Transverse colon (tissue), 4 donors: ENCODE results near the gene MTSS2. TPM values are rescaled to one million over a fixed set of nuclear protein-coding genes. Genes with fewer than 3 reads are reported as not detected.

Source experiments
- DNase-seq: peaks from one replicate; pipeline ENCODE4 v3.0.0-alpha.2; 2019
- H3K27ac ChIP-seq, 4 donors: fragments of 200-600 bp; sonication (generic); 2 replicates each; pipeline ENCODE4 v1.5.1; 2016 to 2018; ENCODE audit warnings: inconsistent platforms in 4 of 4
- H3K27me3 ChIP-seq: fragments of 200-600 bp; sonication (generic); 2 replicates; pipeline ENCODE4 v1.5.1; 2017; ENCODE audit warnings: inconsistent platforms
- H3K36me3 ChIP-seq, 4 donors: fragments of 200-600 bp; sonication (generic); 2 replicates each; pipeline ENCODE4 v1.5.1; 2017 to 2019; ENCODE audit warnings: inconsistent platforms in 4 of 4
- H3K4me1 ChIP-seq, 4 donors: fragments of 200-600 bp; sonication (generic); 2 replicates each; pipeline ENCODE4 v1.5.1; 2017 to 2020; ENCODE audit warnings: inconsistent platforms in 4 of 4
- H3K4me3 ChIP-seq, 4 donors: fragments of 200-600 bp; sonication (generic); 1 replicate in 1 of 4; 2 replicates in 3 of 4; pipeline versions ENCODE4 v1.5.1 to v1.6.1; 2017 to 2019; ENCODE audit warnings: inconsistent platforms in 4 of 4
- H3K9me3 ChIP-seq, 2 donors: fragments of 200-600 bp; sonication (generic); 2 replicates each; pipeline ENCODE4 v1.5.1; 2017 to 2019; ENCODE audit warnings: inconsistent platforms in 2 of 2
- EP300 ChIP-seq: sonication (generic); formaldehyde crosslinking; IDR thresholded peaks from one replicate; pipeline ENCODE4 v1.6.1; 2017; ENCODE audit warnings: antibody characterized with exemption, low read depth
- POLR2A ChIP-seq: fragments of 450-650 bp; IDR thresholded peaks from one replicate; pipeline ENCODE4 v1.6.1; 2016; ENCODE audit warnings: antibody characterized with exemption, mild to moderate bottlenecking, moderate library complexity
- POLR2AphosphoS5 ChIP-seq, 3 donors: sonication (generic); formaldehyde crosslinking; IDR thresholded peaks; one replicate each; pipeline ENCODE4 v1.6.1; 2016; ENCODE audit warnings: antibody characterized with exemption in 3 of 3
- WGBS, 2 donors: methylation state at CpG; one replicate each; pipeline ENCODE4 v1.1.5; 2018; ENCODE audit warnings: low coverage in 1 of 2; 5-methylcytosine and 5-hydroxymethylcytosine counted together
- in situ Hi-C, 4 donors: fragments of 200-750 bp; cut with MboI; loops; one replicate each; pipeline versions ENCODE4 v1.15.0 to v1.15.1; 2017; ENCODE audit warnings: low sequenced_read_pairs in 3 of 4, low pct_ligation_motif_present in 1 of 4, low pct_unique_long_range_greater_than_20kb in 1 of 4
- intact Hi-C: fragments of 100-400 bp; cut with DNase I; formaldehyde crosslinking; loops from one replicate; pipeline ENCODE4 v1.15.1; 2023; ENCODE audit warnings: low total_unique reads
- total RNA-seq, 4 donors: library from RNA; depleted of rRNA; stranded (reverse); fragments of >200 nt; gene quantifications; one replicate each; pipeline ENCODE4 v1.1.0, GENCODE V29; 2016
- TF ChIP-seq, protein P1 (sequence below), 5 experiments: fragments of 200-600 bp in 3 of 5; fragments of 450-650 bp in 2 of 5; sonication (generic) in 3 of 5; IDR thresholded peaks; 1 replicate in 2 of 5; 2 replicates in 3 of 5; pipeline ENCODE4 v1.5.1; 2016 to 2017; ENCODE audit warnings: antibody characterized with exemption in 5 of 5, inconsistent platforms in 3 of 5, mild to moderate bottlenecking in 2 of 5, moderate library complexity in 1 of 5

The MTSS2 gene
- total RNA-seq, 4 donors from 2014 or later: 13.9 to 149 (median 33.8) TPM

DNA sequence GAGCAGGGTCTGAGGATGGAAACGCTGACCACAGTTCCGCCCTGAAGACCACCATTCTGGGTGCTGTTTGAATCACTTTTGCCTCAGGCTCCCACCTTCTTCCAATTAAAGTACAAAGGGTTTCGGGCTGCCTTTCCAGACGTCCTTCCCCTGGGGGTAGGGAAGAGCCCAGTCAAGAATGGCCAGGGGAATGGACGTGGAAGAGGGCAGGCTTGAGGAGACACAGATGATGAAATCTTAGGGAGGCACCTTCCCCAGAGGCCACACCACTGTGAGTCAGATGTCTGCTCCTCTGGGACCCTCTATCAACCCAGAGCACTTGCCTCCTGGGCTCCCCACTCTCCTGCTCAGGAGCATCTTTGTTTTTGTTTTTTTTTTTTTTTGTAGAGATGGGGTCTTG lies 27.5 kb upstream of the MTSS2 start:
- no peaks in the 10 kb centered on the region for H3K9me3 ChIP-seq
- peak overlapping the region in 3 of 4 donors; percentile 84 to 86 (median 85) for H3K27ac ChIP-seq
- no peak overlapping the region for H3K4me3 ChIP-seq
- peaks cover 14 to 38% (median 18%) of the 10 kb centered on the region in 4 donors for H3K4me1 ChIP-seq
- no peaks in the 10 kb centered on the region for H3K36me3 ChIP-seq
- intact Hi-C loops (no loop called here), in situ Hi-C loops (no loop called here)
- WGBS, 2 donors: 40 to 79% methylated on average over 1 to 5 of the region's 5 CpGs
- no peaks in the 10 kb centered on the region for H3K27me3 ChIP-seq
- TF ChIP-seq EP300: no peak
- TF ChIP-seq, protein P1, sequence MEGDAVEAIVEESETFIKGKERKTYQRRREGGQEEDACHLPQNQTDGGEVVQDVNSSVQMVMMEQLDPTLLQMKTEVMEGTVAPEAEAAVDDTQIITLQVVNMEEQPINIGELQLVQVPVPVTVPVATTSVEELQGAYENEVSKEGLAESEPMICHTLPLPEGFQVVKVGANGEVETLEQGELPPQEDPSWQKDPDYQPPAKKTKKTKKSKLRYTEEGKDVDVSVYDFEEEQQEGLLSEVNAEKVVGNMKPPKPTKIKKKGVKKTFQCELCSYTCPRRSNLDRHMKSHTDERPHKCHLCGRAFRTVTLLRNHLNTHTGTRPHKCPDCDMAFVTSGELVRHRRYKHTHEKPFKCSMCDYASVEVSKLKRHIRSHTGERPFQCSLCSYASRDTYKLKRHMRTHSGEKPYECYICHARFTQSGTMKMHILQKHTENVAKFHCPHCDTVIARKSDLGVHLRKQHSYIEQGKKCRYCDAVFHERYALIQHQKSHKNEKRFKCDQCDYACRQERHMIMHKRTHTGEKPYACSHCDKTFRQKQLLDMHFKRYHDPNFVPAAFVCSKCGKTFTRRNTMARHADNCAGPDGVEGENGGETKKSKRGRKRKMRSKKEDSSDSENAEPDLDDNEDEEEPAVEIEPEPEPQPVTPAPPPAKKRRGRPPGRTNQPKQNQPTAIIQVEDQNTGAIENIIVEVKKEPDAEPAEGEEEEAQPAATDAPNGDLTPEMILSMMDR (IDR thresholded peaks at IDR 0.05): no peak
- TF ChIP-seq POLR2AphosphoS5 (IDR thresholded peaks at IDR 0.05): no peak
- TF ChIP-seq POLR2A: no peak
- DNase-seq: no peak

DNA sequence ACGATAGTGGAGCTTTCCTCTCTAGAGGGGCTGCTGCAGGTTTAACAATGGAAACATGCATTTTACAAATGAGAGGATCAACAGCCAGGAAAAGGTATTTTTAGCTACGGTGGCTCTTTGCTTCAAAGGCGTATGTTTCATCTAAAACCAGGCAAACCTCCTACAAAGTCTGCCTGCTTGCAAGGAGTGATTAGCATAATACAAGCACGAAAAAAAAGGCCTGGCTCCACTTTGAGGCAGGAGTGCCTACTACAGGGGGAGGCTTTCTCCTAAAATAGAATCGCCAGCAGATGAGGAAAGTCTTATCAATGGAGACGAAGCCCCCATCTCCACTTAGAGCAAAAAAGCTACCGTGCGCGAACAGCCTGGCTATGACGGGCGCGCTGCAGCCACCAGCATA lies 27.1 kb upstream of the MTSS2 start:
- no peaks in the 10 kb centered on the region for H3K27me3 ChIP-seq
- no peak for DNase-seq
- no peaks in the 10 kb centered on the region for H3K9me3 ChIP-seq
- WGBS, 2 donors: 88 to 94% methylated on average over 11 to 12 of the region's 12 CpGs
- H3K36me3 ChIP-seq: no peaks in the 10 kb centered on the region
- no peak for TF ChIP-seq POLR2AphosphoS5 (IDR thresholded peaks at IDR 0.05)
- TF ChIP-seq EP300: no peak
- TF ChIP-seq, protein P1 (IDR thresholded peaks at IDR 0.05): no peak
- TF ChIP-seq POLR2A: no peak
- H3K27ac ChIP-seq: peak overlapping the region in 3 of 4 donors; percentile 84 to 86 (median 85)
- no peak overlapping the region for H3K4me3 ChIP-seq
- in situ Hi-C loops (no loop called here), intact Hi-C loops (no loop called here)
- H3K4me1 ChIP-seq: peaks cover 14 to 40% (median 18%) of the 10 kb centered on the region in 4 donors

DNA sequence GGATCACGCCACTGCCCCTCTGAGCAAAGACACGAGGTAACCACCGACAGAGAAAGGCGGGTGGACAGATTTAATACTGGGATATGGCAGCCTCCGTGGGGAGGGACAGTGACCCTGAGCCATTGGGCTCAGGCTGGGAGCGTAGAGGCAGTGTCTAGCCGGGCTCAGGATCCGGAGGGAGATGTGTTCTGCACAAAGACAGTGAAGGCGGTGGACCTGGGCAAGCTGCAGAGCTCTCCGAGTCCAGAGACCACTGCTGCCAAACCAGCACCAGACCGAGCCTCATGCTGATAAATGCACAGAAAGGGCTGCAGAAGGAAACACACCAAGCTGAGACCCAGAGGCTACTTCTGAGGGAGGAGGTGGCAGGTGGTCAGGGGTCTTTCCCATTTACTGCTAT lies 26.5 kb upstream of the MTSS2 start:
- H3K4me1 ChIP-seq: peaks cover 18 to 46% (median 24%) of the 10 kb centered on the region in 4 donors
- in situ Hi-C loops (no loop called here), intact Hi-C loops (no loop called here)
- WGBS, 2 donors: 94% methylated on average over 11 of the region's 11 CpGs; no CpG with 5 or more reads in 1 of the 2 donors
- no peaks in the 10 kb centered on the region for H3K27me3 ChIP-seq
- no peak overlapping the region for H3K4me3 ChIP-seq
- TF ChIP-seq, protein P1 (IDR thresholded peaks at IDR 0.05): no peak
- TF ChIP-seq POLR2A (no peak), POLR2AphosphoS5 (IDR thresholded peaks at IDR 0.05) (no peak), EP300 (no peak)
- H3K36me3 ChIP-seq: no peaks in the 10 kb centered on the region
- DNase-seq: no peak
- no peaks in the 10 kb centered on the region for H3K9me3 ChIP-seq
- peak overlapping the region in 1 of 4 donors; percentile 84 for H3K27ac ChIP-seq

DNA sequence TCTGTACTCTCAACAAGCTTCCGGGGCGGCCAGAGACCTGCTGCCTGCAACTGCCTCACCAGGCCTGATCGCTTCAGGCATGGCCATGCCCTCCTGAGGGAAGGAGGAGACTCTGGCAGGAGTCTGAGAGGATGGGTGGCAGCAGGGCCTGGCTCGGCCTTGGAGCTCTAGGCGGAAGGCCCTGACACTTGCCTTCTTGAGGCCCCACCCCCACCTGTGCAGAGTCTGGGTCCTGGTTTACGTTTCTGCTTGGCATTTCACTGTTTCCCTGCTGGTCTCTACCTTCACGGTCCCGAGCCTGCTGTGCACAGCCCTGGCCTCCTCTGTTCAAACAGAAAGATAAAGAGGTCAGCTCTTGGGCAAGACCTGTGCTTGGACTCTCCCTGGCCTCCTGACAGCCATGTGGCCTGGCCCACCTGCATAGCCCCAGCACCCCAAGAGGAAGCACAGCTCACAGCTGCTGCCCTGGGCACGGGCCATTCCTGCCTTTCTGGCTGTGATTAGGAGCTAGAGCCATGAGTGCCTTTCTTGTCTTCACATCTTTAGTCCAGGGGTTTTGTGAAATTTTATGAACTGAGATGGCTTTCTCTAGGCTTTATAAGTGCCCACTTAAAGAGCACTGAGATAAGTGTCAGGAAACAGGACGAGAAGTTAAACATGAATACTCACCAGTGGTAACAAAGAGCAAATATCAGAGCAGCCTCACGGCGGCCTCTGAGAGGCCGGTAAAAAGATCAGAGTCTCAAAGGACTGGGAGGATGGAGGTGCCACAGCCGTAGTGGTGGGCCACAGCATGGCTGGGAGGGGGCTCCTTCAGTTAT lies 25.6 kb upstream of the MTSS2 start:
- TF ChIP-seq POLR2AphosphoS5 (IDR thresholded peaks at IDR 0.05) (no peak), POLR2A (no peak), EP300 (no peak)
- TF ChIP-seq, protein P1 (IDR thresholded peaks at IDR 0.05): no peak
- DNase-seq: no peak
- Histone ChIP-seq H3K27ac (peak overlapping the region in 3 of 4 donors; percentile 4 to 48 (median 29)), H3K9me3 (no peaks in the 10 kb centered on the region), H3K36me3 (no peaks in the 10 kb centered on the region), H3K4me1 (peaks cover 21 to 52% (median 28%) of the 10 kb centered on the region in 4 donors), H3K27me3 (no peaks in the 10 kb centered on the region), H3K4me3 (no peak overlapping the region)
- intact Hi-C loops (no loop called here), in situ Hi-C loops (no loop called here)
- WGBS, 2 donors: 69 to 87% methylated on average over 5 to 14 of the region's 14 CpGs
